ENCODE measurements around the gene CEPT1. TPM values are rescaled to one million over a fixed set of nuclear protein-coding genes. Genes with fewer than 3 reads are reported as not detected.

Gene CEPT1
- total and polyA plus RNA-seq, 9 of the 15 experiments (the other 6 are each of a cell fraction or from before 2014, with no cell fraction given): 24.4 to 72.6 (median 42.4) TPM

DNA sequence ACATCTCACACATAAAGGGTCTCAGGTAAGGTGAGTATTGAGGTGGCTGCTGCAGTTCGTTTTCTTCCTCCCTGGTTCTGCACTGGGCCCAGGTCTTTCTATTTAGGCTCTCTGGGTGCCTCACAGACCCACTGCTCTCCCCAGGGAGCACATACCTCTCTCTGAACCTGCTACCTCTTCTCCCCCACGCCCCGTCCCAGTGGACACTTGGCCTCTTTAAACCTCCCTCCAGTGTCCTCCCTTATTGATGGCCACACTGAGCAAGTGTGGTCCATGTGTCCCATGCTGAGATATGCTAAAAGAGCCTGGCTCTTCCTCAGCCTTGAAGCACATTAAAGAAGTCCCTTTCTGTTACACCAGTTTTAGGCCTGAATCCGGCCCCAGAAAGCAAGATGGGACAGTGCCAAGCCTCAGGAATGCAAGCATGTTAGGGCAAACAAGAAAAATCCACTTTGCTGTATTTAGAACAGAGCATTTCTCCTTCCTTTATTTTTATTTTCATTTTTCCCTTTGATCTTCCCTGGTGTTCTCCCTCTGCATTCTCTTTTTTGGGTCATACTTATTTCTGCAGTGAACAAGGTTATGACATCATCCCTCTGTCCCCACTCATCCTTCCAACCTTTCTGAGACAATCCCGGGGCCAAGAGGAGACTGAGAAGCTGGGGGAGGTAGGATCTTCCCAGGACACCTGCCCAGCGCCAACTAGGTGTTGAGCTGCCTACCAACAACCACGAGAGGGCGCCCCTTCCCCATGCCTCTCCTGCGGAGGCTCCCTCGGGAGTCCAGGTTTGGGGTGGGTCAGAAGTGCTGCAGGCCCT lies 82.5 kb downstream of the CEPT1 start (continued):
- TF ChIP-seq CBX8 (IDR thresholded peaks at IDR 0.05; ENCODE audit: borderline replicate concordance, extremely low read depth, low read depth, low read length, poor library complexity, severe bottlenecking) (no peak), SPI1 (IDR thresholded peaks at IDR 0.05; ENCODE audit: borderline replicate concordance, low read depth, low read length) (no peak), MED1 (CRISPR knock-in tag; IDR thresholded peaks at IDR 0.05; ENCODE audit: borderline replicate concordance) (no peak), FOSL1 (tag; conservative IDR thresholded peaks at IDR 0.05) (no peak), FOXA3 (CRISPR knock-in tag; conservative IDR thresholded peaks at IDR 0.05 in 1 of 2, IDR thresholded peaks at IDR 0.05 in 1 of 2) (no peak), SP2 (IDR thresholded peaks at IDR 0.05; ENCODE audit: extremely low read depth, low read depth, low read length, poor library complexity, severe bottlenecking) (no peak), CC2D1A (IDR thresholded peaks at IDR 0.05) (peak; percentile 77), ZNF75A (CRISPR knock-in tag; IDR thresholded peaks at IDR 0.05) (no peak), TOE1 (IDR thresholded peaks at IDR 0.05; ENCODE audit: borderline replicate concordance) (no peak), TOE1 (CRISPR knock-in tag; IDR thresholded peaks at IDR 0.05; ENCODE audit: borderline replicate concordance, low read depth) (no peak)
- TF ChIP-seq, protein P1, sequence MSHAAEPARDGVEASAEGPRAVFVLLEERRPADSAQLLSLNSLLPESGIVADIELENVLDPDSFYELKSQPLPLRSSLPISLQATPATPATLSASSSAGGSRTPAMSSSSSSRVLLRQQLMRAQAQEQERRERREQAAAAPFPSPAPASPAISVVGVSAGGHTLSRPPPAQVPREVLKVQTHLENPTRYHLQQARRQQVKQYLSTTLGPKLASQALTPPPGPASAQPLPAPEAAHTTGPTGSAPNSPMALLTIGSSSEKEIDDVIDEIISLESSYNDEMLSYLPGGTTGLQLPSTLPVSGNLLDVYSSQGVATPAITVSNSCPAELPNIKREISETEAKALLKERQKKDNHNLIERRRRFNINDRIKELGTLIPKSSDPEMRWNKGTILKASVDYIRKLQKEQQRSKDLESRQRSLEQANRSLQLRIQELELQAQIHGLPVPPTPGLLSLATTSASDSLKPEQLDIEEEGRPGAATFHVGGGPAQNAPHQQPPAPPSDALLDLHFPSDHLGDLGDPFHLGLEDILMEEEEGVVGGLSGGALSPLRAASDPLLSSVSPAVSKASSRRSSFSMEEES (CRISPR knock-in tag; IDR thresholded peaks at IDR 0.05): no peak
- TF ChIP-seq, protein P2, sequence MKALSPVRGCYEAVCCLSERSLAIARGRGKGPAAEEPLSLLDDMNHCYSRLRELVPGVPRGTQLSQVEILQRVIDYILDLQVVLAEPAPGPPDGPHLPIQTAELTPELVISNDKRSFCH (CRISPR knock-in tag; IDR thresholded peaks at IDR 0.05): no peak
- TF ChIP-seq, protein P2 (tag; IDR thresholded peaks at IDR 0.05): 0 out of 2 replicates have a peak, but pooled peaks have one; percentile 19
- TF ChIP-seq, protein P3, sequence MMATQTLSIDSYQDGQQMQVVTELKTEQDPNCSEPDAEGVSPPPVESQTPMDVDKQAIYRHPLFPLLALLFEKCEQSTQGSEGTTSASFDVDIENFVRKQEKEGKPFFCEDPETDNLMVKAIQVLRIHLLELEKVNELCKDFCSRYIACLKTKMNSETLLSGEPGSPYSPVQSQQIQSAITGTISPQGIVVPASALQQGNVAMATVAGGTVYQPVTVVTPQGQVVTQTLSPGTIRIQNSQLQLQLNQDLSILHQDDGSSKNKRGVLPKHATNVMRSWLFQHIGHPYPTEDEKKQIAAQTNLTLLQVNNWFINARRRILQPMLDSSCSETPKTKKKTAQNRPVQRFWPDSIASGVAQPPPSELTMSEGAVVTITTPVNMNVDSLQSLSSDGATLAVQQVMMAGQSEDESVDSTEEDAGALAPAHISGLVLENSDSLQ (IDR thresholded peaks at IDR 0.05): no peak
- TF ChIP-seq, protein P4, sequence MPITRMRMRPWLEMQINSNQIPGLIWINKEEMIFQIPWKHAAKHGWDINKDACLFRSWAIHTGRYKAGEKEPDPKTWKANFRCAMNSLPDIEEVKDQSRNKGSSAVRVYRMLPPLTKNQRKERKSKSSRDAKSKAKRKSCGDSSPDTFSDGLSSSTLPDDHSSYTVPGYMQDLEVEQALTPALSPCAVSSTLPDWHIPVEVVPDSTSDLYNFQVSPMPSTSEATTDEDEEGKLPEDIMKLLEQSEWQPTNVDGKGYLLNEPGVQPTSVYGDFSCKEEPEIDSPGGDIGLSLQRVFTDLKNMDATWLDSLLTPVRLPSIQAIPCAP (CRISPR knock-in tag; IDR thresholded peaks at IDR 0.05; ENCODE audit: borderline replicate concordance): no peak
- TF ChIP-seq, protein P5, sequence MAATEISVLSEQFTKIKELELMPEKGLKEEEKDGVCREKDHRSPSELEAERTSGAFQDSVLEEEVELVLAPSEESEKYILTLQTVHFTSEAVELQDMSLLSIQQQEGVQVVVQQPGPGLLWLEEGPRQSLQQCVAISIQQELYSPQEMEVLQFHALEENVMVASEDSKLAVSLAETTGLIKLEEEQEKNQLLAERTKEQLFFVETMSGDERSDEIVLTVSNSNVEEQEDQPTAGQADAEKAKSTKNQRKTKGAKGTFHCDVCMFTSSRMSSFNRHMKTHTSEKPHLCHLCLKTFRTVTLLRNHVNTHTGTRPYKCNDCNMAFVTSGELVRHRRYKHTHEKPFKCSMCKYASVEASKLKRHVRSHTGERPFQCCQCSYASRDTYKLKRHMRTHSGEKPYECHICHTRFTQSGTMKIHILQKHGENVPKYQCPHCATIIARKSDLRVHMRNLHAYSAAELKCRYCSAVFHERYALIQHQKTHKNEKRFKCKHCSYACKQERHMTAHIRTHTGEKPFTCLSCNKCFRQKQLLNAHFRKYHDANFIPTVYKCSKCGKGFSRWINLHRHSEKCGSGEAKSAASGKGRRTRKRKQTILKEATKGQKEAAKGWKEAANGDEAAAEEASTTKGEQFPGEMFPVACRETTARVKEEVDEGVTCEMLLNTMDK (IDR thresholded peaks at IDR 0.05; ENCODE audit: borderline replicate concordance, insufficient read depth, low read depth, low read length, poor library complexity, severe bottlenecking): peak; percentile 17
- TF ChIP-seq, protein P6, sequence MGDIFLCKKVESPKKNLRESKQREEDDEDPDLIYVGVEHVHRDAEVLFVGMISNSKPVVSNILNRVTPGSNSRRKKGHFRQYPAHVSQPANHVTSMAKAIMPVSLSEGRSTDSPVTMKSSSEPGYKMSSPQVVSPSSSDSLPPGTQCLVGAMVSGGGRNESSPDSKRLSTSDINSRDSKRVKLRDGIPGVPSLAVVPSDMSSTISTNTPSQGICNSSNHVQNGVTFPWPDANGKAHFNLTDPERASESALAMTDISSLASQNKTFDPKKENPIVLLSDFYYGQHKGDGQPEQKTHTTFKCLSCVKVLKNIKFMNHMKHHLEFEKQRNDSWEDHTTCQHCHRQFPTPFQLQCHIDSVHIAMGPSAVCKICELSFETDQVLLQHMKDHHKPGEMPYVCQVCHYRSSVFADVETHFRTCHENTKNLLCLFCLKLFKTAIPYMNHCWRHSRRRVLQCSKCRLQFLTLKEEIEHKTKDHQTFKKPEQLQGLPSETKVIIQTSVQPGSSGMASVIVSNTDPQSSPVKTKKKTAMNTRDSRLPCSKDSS (IDR thresholded peaks at IDR 0.05; ENCODE audit: low read depth, partially characterized antibody): no peak

All from K562 (cell line).